NCI-H1092 (cell line): ENCODE results near the gene SDK1.

Experiments used
- DNase-seq: peaks from one replicate; lab custom pipeline; 2025; lab: John Stamatoyannopoulos, UW

Gene SDK1

DNA sequence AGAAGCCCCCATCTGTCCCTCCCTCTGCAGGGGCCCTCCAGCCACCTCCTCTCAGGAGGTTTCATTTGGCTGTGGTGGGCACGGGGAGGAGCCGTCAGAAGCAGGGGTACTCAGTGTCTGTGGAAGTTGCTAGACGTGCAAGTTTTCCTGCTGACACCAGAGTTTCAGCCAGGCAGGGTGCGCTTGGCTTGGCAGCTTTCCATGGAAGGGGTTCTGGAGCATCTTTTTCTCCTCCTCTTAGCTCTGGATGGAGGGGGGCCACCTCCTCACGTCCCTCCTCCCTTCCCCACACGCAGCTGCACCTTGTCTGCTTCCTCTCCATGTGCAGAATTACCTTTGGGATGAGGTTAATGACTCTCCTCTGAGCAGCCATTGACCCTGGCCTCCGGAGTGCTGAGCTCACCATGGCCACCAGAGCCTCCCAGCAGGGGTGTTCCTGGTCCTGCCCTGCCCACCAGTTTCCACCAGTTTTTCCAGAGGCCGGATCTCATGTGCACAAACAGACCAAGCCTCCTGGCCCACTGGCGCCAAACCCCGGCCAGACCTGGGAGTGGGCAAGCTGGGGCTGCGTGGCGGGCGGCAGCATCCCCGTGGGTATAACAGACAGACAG is 801.3 kb downstream of the SDK1 start:
- DNase-seq, result no peak

GRCh38 chr7:4103352-4104091 is 802.5 kb downstream of the SDK1 start:
- DNase-seq, result no peak

DNA sequence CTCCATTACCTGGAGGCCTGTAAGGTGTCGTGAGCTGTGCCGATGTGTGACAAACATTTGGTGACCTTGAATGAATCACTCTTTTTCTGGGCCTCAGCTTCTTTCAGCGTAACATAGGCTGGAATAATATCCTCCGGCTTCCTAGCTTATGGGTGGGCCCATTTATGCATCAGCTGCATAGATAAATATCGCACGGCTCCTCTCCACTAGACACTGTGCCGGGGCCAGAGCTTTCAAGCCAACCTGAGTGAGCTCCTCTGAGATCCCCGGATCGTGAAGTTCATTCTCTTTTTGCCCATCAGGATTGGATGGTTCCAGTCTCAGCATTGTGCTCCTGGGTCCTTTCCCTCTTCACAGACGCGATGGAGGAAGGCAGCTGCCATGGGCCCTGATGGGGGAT is 806.8 kb downstream of the SDK1 start:
- DNase-seq, result no peak

GRCh38 chr7:4108951-4109350 is 807.9 kb downstream of the SDK1 start:
- no peak for DNase-seq

DNA sequence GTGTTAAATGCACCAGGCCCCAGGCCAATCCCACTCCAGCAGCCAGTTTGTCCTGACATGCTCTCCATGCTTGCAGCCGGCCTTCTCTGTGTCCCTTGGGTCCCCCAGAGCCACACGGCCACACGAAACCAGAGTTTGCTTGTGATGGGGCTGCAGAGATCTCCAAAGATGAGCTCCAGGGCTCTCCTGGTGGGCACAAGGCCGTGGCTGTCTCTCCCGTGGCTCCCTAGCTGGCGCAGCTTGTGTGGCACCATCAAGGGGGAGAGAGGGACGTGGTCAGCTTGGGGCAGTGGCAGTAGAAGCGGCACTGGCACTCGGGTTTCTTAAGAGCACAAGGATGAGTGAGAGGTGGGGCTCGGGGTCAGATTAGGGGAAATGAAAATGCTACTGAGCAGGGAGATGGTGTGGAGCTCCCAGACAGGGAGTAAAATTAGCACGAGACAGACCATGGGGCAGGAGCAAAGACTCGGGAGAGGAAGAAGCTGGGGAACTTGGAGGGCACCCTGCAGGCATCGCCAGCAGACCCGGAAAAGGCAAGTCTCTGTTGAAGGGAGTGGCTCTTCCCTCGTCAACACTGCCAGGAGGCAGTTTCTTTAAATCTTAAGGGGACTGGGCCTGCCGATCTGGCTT is 808.5 kb downstream of the SDK1 start:
- DNase-seq, result no peak

GRCh38 chr7:4110438-4110837 is 809.4 kb downstream of the SDK1 start:
- no peak for DNase-seq

- no peak for DNase-seq
These were observed 810.1 kb downstream of the SDK1 start for GRCh38 chr7:4111166-4111565.

DNA sequence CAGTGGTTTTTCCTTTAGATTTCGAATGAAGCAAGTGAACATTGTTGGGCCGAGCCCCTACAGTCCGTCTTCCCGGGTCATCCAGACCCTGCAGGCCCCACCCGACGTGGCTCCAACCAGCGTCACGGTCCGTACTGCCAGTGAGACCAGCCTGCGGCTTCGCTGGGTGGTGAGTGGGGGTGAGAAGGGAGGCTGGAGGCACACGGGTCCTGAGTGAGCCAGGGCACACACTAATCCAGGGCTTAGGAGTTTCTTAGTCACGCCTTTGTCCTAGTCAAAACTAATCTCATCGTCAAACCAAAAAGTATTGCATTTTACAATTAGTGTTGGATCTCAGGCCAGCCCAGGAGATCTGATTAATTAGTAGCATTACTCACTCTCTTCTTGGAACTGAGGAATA is 812.2 kb downstream of the SDK1 start:
- DNase-seq, result no peak

GRCh38 chr7:4113976-4114375 is 812.9 kb downstream of the SDK1 start:
- no peak for DNase-seq

DNA sequence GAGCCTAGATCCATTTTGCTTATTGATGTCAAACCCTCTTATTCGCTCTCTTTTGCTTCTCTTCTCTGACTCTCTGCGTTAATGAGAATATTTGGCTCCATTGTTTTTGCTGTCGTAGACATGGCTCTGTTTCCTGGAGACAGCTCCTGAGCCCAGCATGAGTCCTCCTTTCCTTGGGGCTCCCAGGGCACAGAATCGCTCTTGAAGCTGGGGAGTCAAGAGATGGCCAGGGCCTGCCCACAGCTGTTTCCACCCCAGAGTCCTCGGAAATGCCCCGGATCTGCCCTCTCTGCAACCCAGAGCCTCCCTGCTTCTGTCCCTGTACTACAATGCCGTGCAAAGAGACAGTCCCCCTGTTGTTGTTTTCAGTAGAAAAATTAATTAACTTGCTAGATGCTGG is 814.4 kb downstream of the SDK1 start:
- DNase-seq, result no peak

DNA sequence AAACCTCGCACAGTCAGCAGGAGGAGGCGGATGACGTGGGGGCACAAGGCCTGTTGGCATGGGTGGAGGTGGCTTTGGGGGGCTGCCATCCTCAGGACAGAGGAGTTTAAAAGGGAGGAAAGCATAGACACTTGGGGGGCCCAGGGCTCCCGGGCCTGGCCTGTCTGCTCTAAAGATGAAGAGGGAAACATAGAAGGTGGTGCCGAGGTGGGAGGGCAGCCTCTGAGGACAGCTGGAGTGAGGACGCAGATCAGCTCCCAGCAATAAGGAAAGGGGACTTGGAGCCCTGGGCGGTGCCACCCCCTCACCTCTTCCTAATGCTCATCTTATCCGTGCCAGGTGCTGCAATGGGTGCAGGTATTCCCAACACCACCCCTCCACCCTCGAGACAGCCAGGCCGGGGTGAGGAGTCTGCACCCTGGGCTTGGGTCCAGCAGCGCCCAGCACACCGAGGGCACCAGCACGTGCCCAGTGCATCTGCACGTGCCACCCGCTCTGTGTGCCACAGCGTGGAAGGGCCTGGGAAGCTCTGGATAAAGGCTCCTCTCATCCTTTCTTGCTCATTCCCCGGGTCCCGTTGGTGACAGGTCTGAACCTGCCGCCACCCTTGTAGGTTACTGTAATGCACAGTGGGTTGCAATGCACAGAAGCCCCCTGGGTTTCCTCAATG is 815.0 kb downstream of the SDK1 start:
- no peak for DNase-seq

- no peak for DNase-seq
These were observed 818.8 kb downstream of the SDK1 start for GRCh38 chr7:4119848-4120247.

DNA sequence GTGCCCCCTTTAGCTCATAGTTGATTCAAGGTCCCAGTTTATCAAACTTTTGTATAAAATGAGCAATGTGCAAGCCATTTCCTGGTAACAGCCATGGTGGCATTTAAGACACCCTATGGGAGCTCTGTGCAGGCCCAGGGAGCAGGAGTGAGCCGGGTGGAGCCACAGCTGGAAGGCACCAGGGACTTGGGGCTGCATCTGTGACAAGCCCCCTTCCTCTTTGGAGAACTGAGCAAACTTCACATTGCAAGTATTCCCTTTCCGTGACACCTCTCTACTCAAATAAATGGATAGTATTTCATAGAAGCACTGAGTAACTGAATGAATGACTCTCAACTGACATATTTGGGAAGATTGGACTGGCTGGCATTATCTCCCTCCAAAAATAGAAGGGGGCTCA is 822.3 kb downstream of the SDK1 start:
- DNase-seq, result no peak

DNA sequence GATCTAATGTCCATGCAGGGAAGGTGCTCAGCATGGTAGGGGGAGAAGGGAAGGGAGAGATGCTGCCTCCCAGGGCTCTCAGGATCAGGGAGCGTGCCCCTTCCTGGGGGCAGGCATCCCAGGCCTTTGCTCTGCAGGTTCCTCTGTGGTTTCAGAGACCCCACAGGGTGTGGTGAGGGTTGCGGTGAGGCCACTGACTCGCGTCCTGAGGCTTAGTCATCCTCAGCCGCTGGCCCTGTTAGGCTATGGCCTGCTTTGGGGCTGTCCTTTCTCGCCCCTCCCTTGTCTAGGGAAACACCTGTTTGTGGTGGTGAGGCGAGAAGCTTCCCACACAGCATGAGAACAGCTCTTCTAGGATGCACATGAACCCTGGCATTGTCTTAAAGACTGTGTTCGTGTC is 822.8 kb downstream of the SDK1 start:
- no peak for DNase-seq

GRCh38 chr7:4124556-4125477 is 823.8 kb downstream of the SDK1 start:
- no peak for DNase-seq

GRCh38 chr7:4127909-4128560 is 827.0 kb downstream of the SDK1 start:
- no peak for DNase-seq

GRCh38 chr7:4129481-4130122 is 828.5 kb downstream of the SDK1 start:
- DNase-seq, result no peak

DNA sequence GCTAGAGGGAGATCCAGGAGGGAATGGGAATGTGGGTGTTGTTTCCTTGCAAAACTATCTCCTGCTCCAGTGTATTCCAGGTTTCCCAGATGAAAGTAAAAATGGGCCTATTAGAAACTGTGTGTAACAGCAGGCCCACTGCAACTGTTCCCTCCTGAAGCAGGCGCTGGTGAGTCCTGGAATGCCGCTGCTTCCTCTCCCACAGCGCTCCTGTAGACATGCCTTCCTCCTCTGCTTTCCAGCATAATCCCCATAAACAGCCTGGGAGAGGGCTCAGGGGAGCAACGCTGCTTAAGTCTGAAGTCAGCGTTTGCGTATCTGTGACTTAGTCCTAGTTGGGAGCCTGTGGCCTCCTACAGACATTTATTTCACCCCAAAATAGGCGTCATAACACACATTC is 830.0 kb downstream of the SDK1 start:
- DNase-seq, result no peak

DNA sequence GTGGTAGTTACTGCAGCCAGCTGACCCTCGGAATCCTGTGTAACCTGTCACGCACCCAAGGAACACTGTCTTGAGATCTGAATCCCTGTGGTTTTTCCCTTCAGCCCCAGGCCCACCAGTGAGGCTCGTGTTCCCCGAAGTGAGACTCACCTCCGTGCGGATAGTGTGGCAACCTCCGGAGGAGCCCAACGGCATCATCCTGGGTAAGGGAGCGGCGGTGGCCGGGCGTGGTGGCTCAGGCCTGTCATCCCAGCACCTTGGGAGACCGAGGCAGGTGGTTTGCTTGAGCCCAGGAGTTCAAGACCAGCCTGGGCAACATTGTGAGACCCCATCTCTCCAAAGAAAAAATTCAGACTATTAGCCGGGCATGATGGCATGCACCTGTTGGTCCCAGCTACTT is 831.2 kb downstream of the SDK1 start:
- no peak for DNase-seq

GRCh38 chr7:4133491-4134044 is 832.5 kb downstream of the SDK1 start:
- no peak for DNase-seq

- DNase-seq, result no peak
These were observed 833.2 kb downstream of the SDK1 start for GRCh38 chr7:4134204-4134603.
